D721Med (cell line): ENCODE data around the gene PTPRU.
"Not testable (repeated sequence)": the region's sequence is repeated elsewhere in the genome, so short reads cannot be mapped to it uniquely, and the experiment has no call there.

Experiments used
- DNase-seq: peaks from one replicate; pipeline ENCODE4 v3.0.0; 2011; ENCODE audit warnings: low spot score; ENCODE audit not compliant: insufficient read length
- FAIRE-seq: peaks from 2 replicates; lab custom pipeline; 2011; peaks lifted over from hg19 to GRCh38; lab: Jason Lieb, UNC
- TF ChIP-seq, protein P1 (sequence below): IDR thresholded peaks from 2 replicates; pipeline ENCODE4 v1.5.1; 2012; ENCODE audit warnings: mild to moderate bottlenecking, control low read depth; ENCODE audit not compliant: insufficient read depth; ENCODE audit errors: missing control alignments

Gene PTPRU

DNA sequence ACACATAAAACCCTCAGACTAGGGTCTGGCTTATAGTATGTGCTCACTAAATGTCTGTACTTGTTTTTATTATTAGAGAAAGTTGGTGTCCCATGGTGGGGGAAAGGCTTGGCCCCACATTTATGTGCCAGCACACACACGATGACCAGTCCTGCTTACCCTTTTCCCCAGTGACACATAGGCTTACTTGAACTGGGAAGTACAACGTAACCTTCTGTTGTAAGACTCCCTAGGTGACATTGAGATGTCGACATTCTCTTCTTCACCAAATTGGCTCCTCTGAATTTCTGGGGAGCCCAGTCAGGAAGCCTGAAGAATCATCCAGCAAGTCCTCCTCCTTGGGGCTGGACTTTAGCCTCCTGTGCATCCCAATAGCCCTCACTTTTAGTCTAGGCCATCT, 3.9 kb upstream of the PTPRU start:
- no peak for DNase-seq
- FAIRE-seq, result no peak
- TF ChIP-seq, protein P1, sequence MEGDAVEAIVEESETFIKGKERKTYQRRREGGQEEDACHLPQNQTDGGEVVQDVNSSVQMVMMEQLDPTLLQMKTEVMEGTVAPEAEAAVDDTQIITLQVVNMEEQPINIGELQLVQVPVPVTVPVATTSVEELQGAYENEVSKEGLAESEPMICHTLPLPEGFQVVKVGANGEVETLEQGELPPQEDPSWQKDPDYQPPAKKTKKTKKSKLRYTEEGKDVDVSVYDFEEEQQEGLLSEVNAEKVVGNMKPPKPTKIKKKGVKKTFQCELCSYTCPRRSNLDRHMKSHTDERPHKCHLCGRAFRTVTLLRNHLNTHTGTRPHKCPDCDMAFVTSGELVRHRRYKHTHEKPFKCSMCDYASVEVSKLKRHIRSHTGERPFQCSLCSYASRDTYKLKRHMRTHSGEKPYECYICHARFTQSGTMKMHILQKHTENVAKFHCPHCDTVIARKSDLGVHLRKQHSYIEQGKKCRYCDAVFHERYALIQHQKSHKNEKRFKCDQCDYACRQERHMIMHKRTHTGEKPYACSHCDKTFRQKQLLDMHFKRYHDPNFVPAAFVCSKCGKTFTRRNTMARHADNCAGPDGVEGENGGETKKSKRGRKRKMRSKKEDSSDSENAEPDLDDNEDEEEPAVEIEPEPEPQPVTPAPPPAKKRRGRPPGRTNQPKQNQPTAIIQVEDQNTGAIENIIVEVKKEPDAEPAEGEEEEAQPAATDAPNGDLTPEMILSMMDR, result no peak

DNA sequence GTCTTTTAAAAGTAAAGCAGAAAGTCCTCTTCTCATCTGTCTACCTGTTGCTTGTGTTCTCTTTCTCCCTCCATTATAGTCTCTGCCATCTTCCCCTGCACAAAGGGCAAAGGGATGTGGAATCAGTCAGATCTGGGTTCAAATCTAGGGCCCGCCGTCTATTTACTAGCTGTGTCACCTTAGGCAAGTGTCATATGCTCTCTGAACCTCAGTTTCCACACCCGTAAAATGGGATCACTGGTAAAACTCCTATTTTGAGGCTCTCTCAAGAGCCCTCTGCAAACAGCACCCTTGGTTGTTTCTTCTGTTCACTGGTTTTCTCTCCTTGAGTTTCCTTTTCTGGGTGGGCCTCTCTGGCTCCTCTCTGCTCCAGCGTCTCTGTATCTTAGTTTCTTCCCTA, 2.6 kb upstream of the PTPRU start:
- DNase-seq, result no peak
- no peak for FAIRE-seq
- TF ChIP-seq, protein P1, result no peak

DNA sequence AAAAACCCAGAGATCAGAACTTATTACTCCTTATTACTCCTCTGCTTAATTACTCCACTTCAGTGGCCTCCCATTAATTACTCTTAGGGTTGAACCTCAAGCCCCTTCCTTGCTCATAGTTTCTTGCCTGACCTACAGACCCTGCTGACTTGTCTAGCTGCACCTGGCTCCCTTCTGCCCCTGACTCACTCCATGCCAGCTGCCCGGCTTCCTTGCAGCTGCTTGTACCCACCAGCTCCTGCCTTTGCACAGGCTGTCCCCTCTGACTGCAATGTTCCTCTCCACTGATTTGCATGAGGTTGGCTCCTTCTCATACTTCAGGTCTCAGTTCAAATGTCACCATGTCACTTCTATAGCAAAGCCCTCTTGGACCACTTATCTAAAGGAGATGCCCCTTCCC, 1.9 kb upstream of the PTPRU start:
- TF ChIP-seq, protein P1, result no peak
- FAIRE-seq (no peak), DNase-seq (no peak)

DNA sequence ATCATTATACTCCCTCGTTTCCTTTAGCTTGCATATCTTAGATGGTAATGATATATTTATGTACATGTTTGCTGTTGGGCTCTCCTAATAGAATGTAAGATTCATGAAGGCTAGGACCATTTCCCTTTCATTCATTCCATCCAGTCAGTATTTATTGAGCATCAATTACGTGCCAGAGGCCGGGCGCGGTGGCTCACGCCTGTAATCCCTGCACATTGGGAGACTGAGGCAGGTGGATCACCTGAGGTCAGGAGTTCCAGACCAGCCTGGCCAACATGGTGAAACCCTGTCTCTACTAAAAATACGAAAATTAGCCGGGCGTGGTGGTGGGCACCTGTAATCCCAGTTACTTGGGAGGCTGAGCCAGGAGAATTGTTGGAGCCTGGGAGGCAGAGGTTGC, 1.4 kb upstream of the PTPRU start:
- FAIRE-seq, DNase-seq: not testable (repeated sequence)

DNA sequence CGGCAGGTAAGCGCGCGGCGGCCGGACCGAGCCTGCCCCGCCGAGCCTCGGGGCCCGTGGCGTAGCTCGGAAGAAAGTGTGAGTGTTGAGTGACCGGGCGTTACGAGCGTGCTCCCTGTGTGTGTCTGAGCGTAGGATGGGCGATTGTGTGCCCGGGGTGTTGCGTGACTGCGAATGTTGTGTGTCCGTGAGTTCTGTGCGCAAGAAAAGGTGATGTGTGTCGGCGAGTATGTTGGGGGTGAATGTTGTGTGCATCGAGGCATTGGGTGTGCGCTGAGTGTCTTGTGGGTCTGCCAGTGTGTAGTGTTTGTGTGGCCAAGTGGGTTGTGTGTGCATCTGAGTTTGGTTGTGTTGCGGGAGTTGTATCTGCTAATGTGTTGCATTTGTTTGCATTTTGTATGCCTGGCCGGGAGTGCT, 398 bp downstream of the PTPRU start:
- no peak for FAIRE-seq
- no peak for DNase-seq
- TF ChIP-seq, protein P1, result no peak

DNA sequence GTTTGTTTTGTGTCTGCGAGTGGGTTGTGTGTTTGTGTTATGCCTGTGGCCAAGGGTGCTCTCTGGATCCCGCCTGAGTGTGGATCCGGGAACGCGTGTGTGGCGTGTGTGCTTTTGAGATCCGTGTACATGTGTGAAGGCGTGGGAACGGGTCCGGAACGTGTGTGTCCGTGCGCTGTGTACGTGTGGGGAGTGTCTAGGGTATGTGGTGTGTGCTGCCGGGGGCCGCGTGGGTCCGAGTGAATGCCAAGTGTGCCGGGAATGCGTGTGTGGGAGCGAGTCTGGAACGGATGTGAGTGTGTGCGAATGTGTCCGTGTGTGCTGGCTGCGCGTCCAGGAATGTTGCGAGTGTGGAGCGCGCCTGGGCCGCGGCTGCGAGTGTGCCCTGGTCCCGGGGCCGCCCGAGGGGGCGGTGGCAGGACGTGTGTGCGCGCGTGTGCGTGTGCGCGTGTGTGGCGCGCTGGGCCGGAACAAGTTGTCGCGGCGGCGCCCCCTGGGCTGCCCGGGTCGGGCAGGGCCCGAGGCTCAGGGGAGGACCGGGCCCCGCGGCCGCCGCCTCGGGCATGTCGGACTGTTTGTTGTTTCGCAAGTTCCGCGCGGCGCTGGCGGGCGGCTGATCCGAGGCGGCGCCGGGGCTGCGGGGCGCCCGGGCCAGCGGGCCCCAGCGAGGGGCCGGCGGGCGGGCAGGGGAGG, 953 bp downstream of the PTPRU start:
- TF ChIP-seq, protein P1, result no peak
- DNase-seq, result no peak
- FAIRE-seq, result no peak

DNA sequence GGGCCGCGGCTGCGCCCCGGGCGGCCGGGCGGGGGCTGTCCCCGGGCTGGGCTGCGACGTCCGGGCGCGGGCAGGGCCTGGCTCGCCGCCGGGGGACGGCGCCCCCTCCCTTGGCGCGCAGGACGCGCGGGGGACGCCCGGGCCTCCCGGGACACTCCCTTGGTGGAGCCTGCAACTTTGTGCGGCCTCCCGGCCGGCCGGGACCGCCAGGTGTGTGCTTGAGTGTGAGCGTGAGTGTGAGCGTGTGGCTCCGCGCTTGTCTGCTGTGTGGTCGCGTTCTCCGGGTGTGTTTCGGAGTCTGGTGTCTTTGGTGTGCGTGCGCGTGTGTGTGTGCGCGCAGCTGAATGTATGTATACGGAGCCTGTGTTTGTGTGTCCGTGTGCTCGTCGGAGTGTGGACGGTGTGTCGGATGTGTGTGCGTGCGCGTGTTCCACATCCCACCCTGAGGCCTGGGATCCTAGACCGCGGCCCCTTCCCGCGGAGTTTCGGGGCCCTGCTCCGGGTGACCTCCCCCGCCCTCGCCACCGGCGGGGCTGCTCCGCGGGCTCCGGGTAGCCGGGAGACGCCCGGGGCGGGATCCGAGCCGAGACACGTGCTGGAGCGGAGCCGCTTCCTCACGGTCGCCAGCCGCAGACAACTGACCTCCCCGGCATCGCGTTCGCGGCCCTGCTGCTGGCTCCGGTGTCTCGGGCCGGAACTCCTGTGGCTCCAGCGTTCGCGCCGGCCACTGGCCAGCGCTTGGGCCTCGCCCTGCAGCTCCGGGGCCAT, 1.7 kb downstream of the PTPRU start:
- FAIRE-seq (no peak), DNase-seq (no peak)
- TF ChIP-seq, protein P1, result no peak
